PC-3 (cell line): Measurements from ENCODE around the gene ANLN.

Source experiments
- CTCF ChIP-seq: fragments of 300-600 bp; sonication (generic); conservative IDR thresholded peaks from 2 replicates; pipeline ENCODE4 v1.5.1; 2017; ENCODE audit warnings: antibody characterized with exemption, low read depth, mild to moderate bottlenecking, low read length
- EZH2 ChIP-seq: fragments of 300-600 bp; sonication (generic); IDR thresholded peaks from one replicate; pipeline ENCODE4 v1.6.1; 2017; ENCODE audit warnings: antibody characterized with exemption, mild to moderate bottlenecking, low read length; ENCODE audit not compliant: unreplicated experiment
- EZH2phosphoT487 ChIP-seq: fragments of 300-600 bp; sonication (generic); IDR thresholded peaks from 2 replicates; pipeline ENCODE4 v1.6.1; 2018; ENCODE audit warnings: mild to moderate bottlenecking, antibody characterized with exemption, low read length, borderline replicate concordance

GRCh38 chr7:36349626-36350025 is 40.0 kb upstream of the ANLN start:
- no peak for TF ChIP-seq CTCF
- no peak for TF ChIP-seq EZH2
- no peak for TF ChIP-seq EZH2phosphoT487
